Stimulated activated naive CD8-positive, alpha-beta T cell treated with anti-CD3 and anti-CD28 coated beads, Interleukin-15, amount 100 ng/mL, for 72 hours (primary cell): Measurements from ENCODE around the gene OR10R2.

ENCODE experiments used
- ATAC-seq: fragments of 150-1000 bp; cut with Tn5 transposase; 2 replicates; pipeline ENCODE4 v1.10.0; 2021; ENCODE audit warnings: mild to moderate bottlenecking, moderate library complexity
- DNase-seq, 2 donors: peaks; one replicate each; pipeline ENCODE4 v3.0.0; 2021 to 2022
- H3K27ac Mint-ChIP-seq, 2 donors: one replicate each; pipeline ENCODE4 v1.8.0; 2022; ENCODE audit warnings: mild to moderate bottlenecking in 2 of 2, mixed read lengths in 2 of 2, moderate library complexity in 2 of 2
- H3K27me3 Mint-ChIP-seq: one replicate; pipeline ENCODE4 v1.8.0; 2022; ENCODE audit warnings: mixed read lengths
- H3K4me1 Mint-ChIP-seq: one replicate; pipeline ENCODE4 v1.8.0; 2022; ENCODE audit warnings: mild to moderate bottlenecking, mixed read lengths
- H3K4me3 Mint-ChIP-seq, 2 donors: one replicate each; pipeline ENCODE4 v1.8.0; 2022; ENCODE audit warnings: mild to moderate bottlenecking in 2 of 2, mixed read lengths in 2 of 2, moderate library complexity in 1 of 2
- H3K9me3 Mint-ChIP-seq, 2 donors: one replicate each; pipeline ENCODE4 v1.8.0; 2022; ENCODE audit warnings: mixed read lengths in 2 of 2

OR10R2 gene

GRCh38 chr1:158507511-158507910, 35.5 kb downstream of the OR10R2 start:
- H3K27ac Mint-ChIP-seq, result no peak overlapping the region
- no peak for DNase-seq
- no peak overlapping the region for H3K4me3 Mint-ChIP-seq
- H3K9me3 Mint-ChIP-seq, result peaks cover 3 to 11% of the 10 kb centered on the region in 2 donors
- peaks cover 22% of the 10 kb centered on the region for H3K27me3 Mint-ChIP-seq
- no peak for ATAC-seq
- H3K4me1 Mint-ChIP-seq, result no peaks in the 10 kb centered on the region

- no peak overlapping the region for H3K4me3 Mint-ChIP-seq
- H3K27me3 Mint-ChIP-seq, result peaks cover 22% of the 10 kb centered on the region
- no peak for ATAC-seq
- H3K27ac Mint-ChIP-seq, result no peak overlapping the region
- peaks cover 0 to 7% of the 10 kb centered on the region in 2 donors for H3K9me3 Mint-ChIP-seq
- no peaks in the 10 kb centered on the region for H3K4me1 Mint-ChIP-seq
- DNase-seq, result no peak
Observed at GRCh38 chr1:158509471-158510156, 37.6 kb downstream of the OR10R2 start.

DNA sequence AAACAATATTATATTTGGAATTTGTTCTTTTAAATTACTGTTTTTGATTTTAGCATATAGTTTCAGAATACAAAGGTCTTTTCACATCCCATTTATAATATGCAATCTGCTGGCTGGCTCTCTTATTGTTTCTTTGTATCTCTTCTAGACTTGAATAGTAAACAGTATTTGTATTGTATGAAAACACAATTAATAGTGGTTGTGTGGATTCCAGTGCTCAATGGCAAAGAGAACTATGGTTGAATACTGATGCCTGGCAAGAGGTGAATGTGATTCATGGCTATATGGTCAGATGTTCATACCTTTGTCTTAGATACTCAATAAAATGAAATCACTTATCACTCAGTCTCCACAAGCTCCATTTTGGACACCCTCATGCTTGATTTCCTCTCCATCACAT, 44.9 kb downstream of the OR10R2 start:
- Mint-ChIP-seq H3K4me1 (no peaks in the 10 kb centered on the region), H3K9me3 (no peaks in the 10 kb centered on the region), H3K27me3 (peaks cover 8% of the 10 kb centered on the region), H3K27ac (no peak overlapping the region), H3K4me3 (no peak overlapping the region)
- DNase-seq, result no peak
- no peak for ATAC-seq

DNA sequence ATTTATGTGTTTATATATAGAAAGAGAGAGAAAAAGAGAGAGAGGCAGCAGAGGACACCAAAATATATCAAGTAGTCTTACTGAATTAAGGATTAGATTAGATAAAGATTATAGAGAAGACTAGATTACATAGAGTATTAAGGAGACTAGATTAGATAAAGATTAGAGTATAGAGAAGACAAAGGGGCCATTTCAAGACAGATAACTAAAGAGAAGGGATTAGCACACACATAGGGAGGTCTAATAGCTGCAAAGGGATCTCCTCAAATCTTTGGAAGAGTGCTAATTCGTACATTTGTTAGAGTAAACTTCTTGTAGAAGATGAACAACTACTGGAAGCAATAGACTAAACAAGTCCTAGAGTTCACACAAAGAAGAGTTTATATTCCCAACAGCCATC, 48.0 kb downstream of the OR10R2 start:
- no peak for ATAC-seq
- Mint-ChIP-seq H3K4me1 (no peaks in the 10 kb centered on the region), H3K9me3 (peaks cover 0 to 3% of the 10 kb centered on the region in 2 donors), H3K27me3 (peaks cover 18% of the 10 kb centered on the region), H3K4me3 (no peak overlapping the region), H3K27ac (peak overlapping the region; percentile 30 to 40)
- no peak for DNase-seq

DNA sequence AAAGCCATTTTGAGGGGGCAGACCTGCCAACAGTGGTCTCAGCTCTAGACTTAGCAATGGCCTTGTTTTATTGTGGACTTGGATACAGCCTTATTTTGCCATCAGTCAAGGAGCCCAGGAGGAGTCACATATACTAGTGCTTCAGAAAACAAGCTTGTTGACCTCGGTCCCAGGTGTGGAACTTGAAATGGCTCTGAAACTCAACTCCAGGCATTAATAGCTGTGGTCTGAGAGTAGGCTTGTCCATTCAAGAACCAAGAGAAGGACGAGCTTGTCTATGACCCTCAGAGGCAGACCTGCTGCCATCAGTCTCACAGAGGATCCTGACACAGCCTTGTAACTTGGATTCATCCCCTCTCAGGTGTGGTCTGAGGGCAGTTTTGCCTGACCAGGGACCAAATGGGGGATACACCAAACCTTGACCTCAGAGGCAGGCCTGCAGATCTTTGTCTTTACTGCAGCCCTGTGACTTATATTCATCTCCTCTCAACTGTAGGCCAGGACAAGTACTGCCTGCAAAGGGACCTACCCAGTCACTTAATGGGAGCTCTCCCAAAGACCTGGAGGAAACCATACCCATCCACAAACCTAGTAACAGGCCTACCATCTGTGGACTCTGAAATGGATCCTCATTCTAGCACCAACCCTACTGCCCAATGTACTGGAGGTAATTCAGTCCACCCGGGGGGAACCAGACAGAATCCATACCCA, 49.1 kb downstream of the OR10R2 start:
- ATAC-seq, result no peak
- H3K4me1 Mint-ChIP-seq, result no peaks in the 10 kb centered on the region

GRCh38 chr1:158521666-158522058, 49.6 kb downstream of the OR10R2 start:
- no peak overlapping the region for H3K27ac Mint-ChIP-seq
- H3K9me3 Mint-ChIP-seq, result peaks cover 0 to 7% of the 10 kb centered on the region in 2 donors
- peaks cover 23% of the 10 kb centered on the region for H3K27me3 Mint-ChIP-seq
- ATAC-seq, result no peak
- DNase-seq, result no peak
- no peaks in the 10 kb centered on the region for H3K4me1 Mint-ChIP-seq
- H3K4me3 Mint-ChIP-seq, result no peak overlapping the region

More for the DNA sequence above, 49.1 kb downstream of the OR10R2 start:
- no peak for DNase-seq
- no peak overlapping the region for H3K4me3 Mint-ChIP-seq
- peaks cover 18% of the 10 kb centered on the region for H3K27me3 Mint-ChIP-seq
- no peak overlapping the region for H3K27ac Mint-ChIP-seq
- H3K9me3 Mint-ChIP-seq, result peaks cover 0 to 3% of the 10 kb centered on the region in 2 donors

DNA sequence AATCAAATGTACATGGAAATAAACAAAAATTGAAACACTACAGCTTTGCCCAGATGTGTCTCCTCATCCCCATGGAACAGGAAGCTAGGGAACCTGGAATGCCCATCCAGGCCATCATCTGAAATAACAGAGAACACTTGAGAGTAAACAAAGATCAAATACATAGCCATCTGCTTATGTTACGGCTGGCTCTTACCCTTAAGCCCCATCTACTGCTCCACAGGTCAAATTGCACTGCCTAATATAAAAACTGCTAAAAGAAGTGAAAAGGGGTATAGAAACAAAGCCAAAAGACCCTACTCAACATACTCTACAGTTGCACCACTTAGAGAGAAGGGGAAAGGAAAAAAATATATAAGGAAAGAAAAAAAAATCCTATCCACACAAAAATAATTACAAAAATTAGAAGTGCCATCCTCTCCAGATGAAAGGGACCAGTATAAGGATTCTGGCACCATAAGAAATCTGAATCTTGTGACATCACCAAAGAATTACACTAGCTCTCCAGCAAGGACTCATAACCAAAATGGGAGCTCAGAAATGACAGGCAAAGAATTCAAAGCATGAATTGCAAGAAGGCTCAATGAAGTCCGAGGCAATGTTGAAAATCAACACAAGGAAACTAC, 55.3 kb downstream of the OR10R2 start:
- peaks cover 50% of the 10 kb centered on the region for H3K27me3 Mint-ChIP-seq
- H3K4me1 Mint-ChIP-seq, result no peaks in the 10 kb centered on the region
- ATAC-seq (no peak), DNase-seq (no peak)
- H3K4me3 Mint-ChIP-seq, result no peak overlapping the region
- H3K27ac Mint-ChIP-seq, result no peak overlapping the region
- H3K9me3 Mint-ChIP-seq, result peaks cover 0 to 26% of the 10 kb centered on the region in 2 donors
